HK-2 (cell line): ENCODE results near the gene MS4A2.
"Not testable (repeated sequence)": the region's sequence is repeated elsewhere in the genome, so short reads cannot be mapped to it uniquely, and the experiment has no call there.

ENCODE experiments used
- DNase-seq: peaks from one replicate; pipeline ENCODE4 v3.0.0-alpha.2; 2018; ENCODE audit not compliant: unreplicated experiment

The MS4A2 gene

GRCh38 chr11:60101368-60101767 lies 12.9 kb downstream of the MS4A2 start:
- DNase-seq, result not testable (repeated sequence)

GRCh38 chr11:60104471-60105115 lies 16.1 kb downstream of the MS4A2 start:
- DNase-seq, result not testable (repeated sequence)

- not testable (repeated sequence) for DNase-seq
Observed at GRCh38 chr11:60108631-60109030, 20.2 kb downstream of the MS4A2 start.

GRCh38 chr11:60111793-60112192 lies 23.3 kb downstream of the MS4A2 start:
- no peak for DNase-seq

GRCh38 chr11:60116996-60117790 lies 28.7 kb downstream of the MS4A2 start:
- DNase-seq, result no peak

- DNase-seq, result no peak
Observed at GRCh38 chr11:60118338-60118737, 29.9 kb downstream of the MS4A2 start.

- no peak for DNase-seq
Observed at GRCh38 chr11:60119710-60120109, 31.2 kb downstream of the MS4A2 start.

- DNase-seq, result no peak
Observed at GRCh38 chr11:60121264-60121663, 32.8 kb downstream of the MS4A2 start.

- no peak for DNase-seq
Observed at GRCh38 chr11:60122414-60123036, 34.1 kb downstream of the MS4A2 start.

GRCh38 chr11:60124802-60125432 lies 36.5 kb downstream of the MS4A2 start:
- DNase-seq, result no peak

GRCh38 chr11:60125956-60126585 lies 37.6 kb downstream of the MS4A2 start:
- no peak for DNase-seq

GRCh38 chr11:60127311-60127811 lies 38.9 kb downstream of the MS4A2 start:
- DNase-seq, result no peak

- DNase-seq, result no peak
Observed at GRCh38 chr11:60128376-60128775, 39.9 kb downstream of the MS4A2 start.

- DNase-seq, result not testable (repeated sequence)
Observed at GRCh38 chr11:60128866-60129265, 40.4 kb downstream of the MS4A2 start.

GRCh38 chr11:60129853-60130252 lies 41.4 kb downstream of the MS4A2 start:
- DNase-seq, result no peak

GRCh38 chr11:60130496-60130895 lies 42.0 kb downstream of the MS4A2 start:
- no peak for DNase-seq

GRCh38 chr11:60131912-60132311 lies 43.4 kb downstream of the MS4A2 start:
- no peak for DNase-seq

GRCh38 chr11:60133917-60134316 lies 45.5 kb downstream of the MS4A2 start:
- no peak for DNase-seq

- DNase-seq, result no peak
Observed at GRCh38 chr11:60143768-60144167, 55.3 kb downstream of the MS4A2 start.

- no peak for DNase-seq
Observed at GRCh38 chr11:60145677-60146076, 57.2 kb downstream of the MS4A2 start.
